Measurements from ENCODE around the gene AGRP. TPM values are rescaled to one million over a fixed set of nuclear protein-coding genes. Genes with fewer than 3 reads are reported as not detected.
A peak's percentile ranks its signal among the peaks of the same experiment; 100 is the strongest.

AGRP gene
- total RNA-seq, 2 experiments from 2014 or later, result not detected

DNA sequence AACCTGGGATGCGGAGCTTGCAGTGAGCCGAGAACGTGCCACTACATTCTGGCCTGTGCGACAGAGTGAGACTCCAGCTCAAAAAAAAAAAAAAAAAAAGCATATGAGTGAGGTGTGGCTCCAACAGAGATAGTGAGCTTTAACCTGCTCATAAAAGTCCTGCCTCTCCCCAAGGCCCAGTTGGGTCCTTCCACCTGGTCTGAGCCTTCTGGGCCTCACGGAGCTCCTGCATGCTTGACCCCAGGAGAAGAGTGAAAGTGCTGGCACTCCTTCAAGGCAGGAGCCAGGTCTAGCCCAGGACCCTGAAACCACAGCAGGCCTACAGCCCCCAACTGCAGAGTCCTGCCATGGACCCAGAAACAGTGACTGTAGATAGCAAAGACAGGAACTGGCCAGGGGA is 34.8 kb downstream of the AGRP start:
- CTCF ChIA-PET, result interaction anchor here (0.8 to 7.0 kb wide), 19 partner anchors 8 to 121 kb away, joined by 3 to 94 read pairs (median 6); partner anchors contain the start of genes ATP6V0D1 and HSD11B2
- Mint-ChIP-seq H3K27me3 (no peaks in the 10 kb centered on the region), H3K4me1 (ENCODE audit: low read depth) (no peaks in the 10 kb centered on the region), H3K36me3 (ENCODE audit: low read depth) (no peaks in the 10 kb centered on the region), H3K9me3 (no peaks in the 10 kb centered on the region), H3K27ac (no peak overlapping the region), H3K4me3 (no peak overlapping the region)
- intact Hi-C loops (cut with micrococcal nuclease), result no loop called here
- TF ChIP-seq, protein P1, sequence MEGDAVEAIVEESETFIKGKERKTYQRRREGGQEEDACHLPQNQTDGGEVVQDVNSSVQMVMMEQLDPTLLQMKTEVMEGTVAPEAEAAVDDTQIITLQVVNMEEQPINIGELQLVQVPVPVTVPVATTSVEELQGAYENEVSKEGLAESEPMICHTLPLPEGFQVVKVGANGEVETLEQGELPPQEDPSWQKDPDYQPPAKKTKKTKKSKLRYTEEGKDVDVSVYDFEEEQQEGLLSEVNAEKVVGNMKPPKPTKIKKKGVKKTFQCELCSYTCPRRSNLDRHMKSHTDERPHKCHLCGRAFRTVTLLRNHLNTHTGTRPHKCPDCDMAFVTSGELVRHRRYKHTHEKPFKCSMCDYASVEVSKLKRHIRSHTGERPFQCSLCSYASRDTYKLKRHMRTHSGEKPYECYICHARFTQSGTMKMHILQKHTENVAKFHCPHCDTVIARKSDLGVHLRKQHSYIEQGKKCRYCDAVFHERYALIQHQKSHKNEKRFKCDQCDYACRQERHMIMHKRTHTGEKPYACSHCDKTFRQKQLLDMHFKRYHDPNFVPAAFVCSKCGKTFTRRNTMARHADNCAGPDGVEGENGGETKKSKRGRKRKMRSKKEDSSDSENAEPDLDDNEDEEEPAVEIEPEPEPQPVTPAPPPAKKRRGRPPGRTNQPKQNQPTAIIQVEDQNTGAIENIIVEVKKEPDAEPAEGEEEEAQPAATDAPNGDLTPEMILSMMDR (IDR thresholded peaks at IDR 0.05), result no peak
- no peak for ATAC-seq
- POLR2A ChIA-PET, result no interaction called here
- no peak for DNase-seq

DNA sequence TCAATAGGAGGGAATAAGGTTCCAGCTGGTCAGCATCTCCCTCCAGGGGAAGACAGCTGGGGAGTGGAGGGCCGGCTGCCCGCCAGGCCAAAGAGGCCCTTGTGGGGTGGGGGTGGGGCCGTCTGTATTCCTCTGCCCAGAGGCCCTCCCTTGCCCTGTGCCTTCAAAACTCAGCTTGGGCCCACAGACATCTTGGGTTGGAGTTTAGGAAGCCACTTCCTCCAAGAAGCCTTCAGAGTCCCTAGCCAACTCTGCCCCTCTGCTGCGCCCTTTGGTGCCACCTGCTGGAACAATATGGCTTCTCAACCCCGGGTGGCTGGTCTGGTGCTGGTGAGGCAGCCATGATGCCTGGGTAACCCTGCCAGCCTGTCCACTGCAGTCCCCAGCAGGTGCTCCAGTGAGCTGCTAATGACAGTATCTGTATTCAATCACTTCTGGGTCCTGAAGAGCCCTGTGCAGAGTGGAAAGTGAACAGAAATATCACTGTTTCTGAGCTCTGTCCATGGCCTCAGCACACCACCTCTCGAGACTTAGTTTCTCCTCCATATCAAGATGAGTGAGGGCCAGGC is 35.8 kb downstream of the AGRP start:
- ChIA-PET POLR2A (no interaction called here), CTCF (interaction anchor here (0.6 to 7.0 kb wide), 32 partner anchors 9 to 458 kb away, joined by 3 to 94 read pairs (median 4); partner anchors contain the start of genes ATP6V0D1 and HSD11B2)
- intact Hi-C loops (cut with micrococcal nuclease), result no loop called here
- H3K27ac Mint-ChIP-seq, result no peak overlapping the region
- H3K4me3 Mint-ChIP-seq, result no peak overlapping the region
- H3K27me3 Mint-ChIP-seq, result no peaks in the 10 kb centered on the region
- H3K36me3 Mint-ChIP-seq (ENCODE audit: low read depth), result no peaks in the 10 kb centered on the region
- H3K9me3 Mint-ChIP-seq, result no peaks in the 10 kb centered on the region
- ATAC-seq (peak; percentile 99), DNase-seq (peak; percentile 88)
- no peaks in the 10 kb centered on the region for H3K4me1 Mint-ChIP-seq (ENCODE audit: low read depth)
- TF ChIP-seq, protein P1 (IDR thresholded peaks at IDR 0.05), result peak; percentile 66

DNA sequence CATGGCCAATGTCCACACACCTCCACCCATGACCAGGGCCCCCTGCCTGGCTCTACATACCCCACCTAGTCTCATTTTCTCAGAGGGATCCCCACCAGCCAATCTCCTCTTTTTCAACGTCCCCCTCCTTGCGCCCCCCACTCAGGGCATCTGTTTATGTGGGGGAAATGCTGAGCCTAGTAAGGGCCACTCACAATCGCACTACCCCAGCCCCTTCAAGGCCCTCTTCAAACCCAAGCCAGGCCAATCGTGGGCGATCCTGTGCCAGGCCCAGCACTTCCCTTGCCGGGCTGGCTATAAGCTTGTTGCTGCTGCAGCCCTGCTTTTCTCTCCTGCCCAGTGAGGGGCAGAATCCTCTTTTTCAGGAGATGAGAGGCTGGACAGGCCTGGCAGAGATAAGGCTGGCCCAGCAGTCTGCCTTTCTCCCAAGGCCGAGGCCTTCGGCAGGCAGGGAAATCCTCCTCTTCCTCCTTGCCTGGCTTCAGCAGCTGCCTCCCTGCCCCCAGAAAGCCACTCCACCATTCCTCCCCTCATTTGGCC is 36.3 kb downstream of the AGRP start:
- intact Hi-C loops (cut with micrococcal nuclease), result no loop called here
- H3K27ac Mint-ChIP-seq, result peak overlapping the region; percentile 30
- no peak overlapping the region for H3K4me3 Mint-ChIP-seq
- H3K36me3 Mint-ChIP-seq (ENCODE audit: low read depth), result no peaks in the 10 kb centered on the region
- no peaks in the 10 kb centered on the region for H3K9me3 Mint-ChIP-seq
- ChIA-PET CTCF (interaction anchor here (0.6 to 7.0 kb wide), 30 partner anchors 8 to 458 kb away, joined by 3 to 94 read pairs (median 4); partner anchors contain the start of genes ATP6V0D1 and HSD11B2), POLR2A (no interaction called here)
- TF ChIP-seq, protein P1 (IDR thresholded peaks at IDR 0.05), result no peak
- no peak for ATAC-seq
- no peaks in the 10 kb centered on the region for H3K27me3 Mint-ChIP-seq
- DNase-seq, result no peak
- H3K4me1 Mint-ChIP-seq (ENCODE audit: low read depth), result no peaks in the 10 kb centered on the region

DNA sequence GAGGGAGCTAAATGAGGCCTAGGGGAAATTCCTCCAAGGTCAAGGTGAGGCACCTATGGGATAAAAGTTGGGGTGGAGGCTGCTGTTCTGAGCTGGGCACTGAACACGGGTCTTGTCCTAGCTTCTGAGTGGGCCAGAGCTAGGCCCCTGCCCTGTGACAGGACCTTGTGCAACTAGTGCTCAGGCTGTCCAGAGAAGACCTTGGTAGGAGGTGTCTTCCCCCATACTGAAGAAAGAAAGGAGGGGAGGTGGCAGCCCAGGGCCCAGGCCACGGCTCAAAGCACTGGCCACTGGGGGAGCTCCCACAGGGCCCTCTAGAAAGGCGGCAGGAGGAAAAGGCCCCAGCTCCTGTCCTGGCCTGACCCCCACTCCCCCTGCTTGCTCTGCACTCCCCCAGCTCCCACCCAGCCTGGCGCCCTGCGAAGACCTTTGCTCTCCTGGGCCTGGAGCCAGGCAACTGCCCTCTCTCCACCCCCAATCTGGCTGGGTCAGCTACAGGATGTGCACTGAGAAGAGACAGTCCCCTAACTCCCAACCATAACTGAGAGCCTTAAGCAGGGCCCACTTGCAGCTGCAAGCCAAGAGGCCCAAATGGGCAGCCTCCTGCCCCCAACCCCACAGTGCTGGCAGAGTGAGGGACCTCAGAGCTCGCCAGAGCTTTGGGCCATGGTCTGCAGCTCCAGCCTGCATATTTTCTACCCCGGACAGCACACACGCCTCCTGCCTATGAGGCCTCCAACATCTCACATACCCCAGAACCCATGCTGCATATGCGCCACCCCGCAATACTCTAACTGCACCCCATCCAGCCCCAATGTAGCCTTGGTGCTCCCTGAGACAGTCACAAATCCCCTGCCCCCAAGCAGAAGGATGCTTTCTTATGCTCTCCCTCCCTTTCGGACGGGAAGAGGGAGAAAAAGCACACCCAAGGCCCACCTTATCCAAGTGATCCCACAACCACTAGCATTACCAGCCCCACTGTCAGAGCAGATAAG is 37.1 kb downstream of the AGRP start:
- DNase-seq, result no peak
- Mint-ChIP-seq H3K36me3 (ENCODE audit: low read depth) (no peaks in the 10 kb centered on the region), H3K27ac (no peak overlapping the region), H3K4me1 (ENCODE audit: low read depth) (no peaks in the 10 kb centered on the region), H3K27me3 (no peaks in the 10 kb centered on the region), H3K4me3 (no peak overlapping the region), H3K9me3 (no peaks in the 10 kb centered on the region)
- ChIA-PET CTCF (interaction anchor here (1.0 to 7.0 kb wide), 13 partner anchors 10 to 492 kb away, joined by 3 to 94 read pairs (median 6); partner anchors contain the start of genes ATP6V0D1 and HSD11B2), POLR2A (interaction anchor here (0.7 kb wide), 1 partner anchor 21 kb away, joined by 3 read pairs; no protein-coding TSS in a partner anchor)
- ATAC-seq, result no peak
- intact Hi-C loops (cut with micrococcal nuclease), result no loop called here
- TF ChIP-seq, protein P1 (IDR thresholded peaks at IDR 0.05), result no peak
